ENCODE measurements around the gene TNNT3. TPM values are rescaled to one million over a fixed set of nuclear protein-coding genes. Genes with fewer than 3 reads are reported as not detected.

The TNNT3 gene
- total RNA-seq, 2 donors from 2014 or later, result 0.72 TPM; not detected in 1

GRCh38 chr11:1930462-1930830 lies 10.9 kb downstream of the TNNT3 start:
- Histone ChIP-seq H3K4me1 (no peaks in the 10 kb centered on the region), H3K27ac (no peak overlapping the region), H3K4me3 (no peak overlapping the region), H3K27me3 (no peaks in the 10 kb centered on the region), H3K9me3 (no peaks in the 10 kb centered on the region), H3K36me3 (no peaks in the 10 kb centered on the region), H3K9ac (ENCODE audit: low read depth in 2 of 2, low read length in 2 of 2) (no peak overlapping the region)
- no peak for DNase-seq
- TF ChIP-seq, protein P1, sequence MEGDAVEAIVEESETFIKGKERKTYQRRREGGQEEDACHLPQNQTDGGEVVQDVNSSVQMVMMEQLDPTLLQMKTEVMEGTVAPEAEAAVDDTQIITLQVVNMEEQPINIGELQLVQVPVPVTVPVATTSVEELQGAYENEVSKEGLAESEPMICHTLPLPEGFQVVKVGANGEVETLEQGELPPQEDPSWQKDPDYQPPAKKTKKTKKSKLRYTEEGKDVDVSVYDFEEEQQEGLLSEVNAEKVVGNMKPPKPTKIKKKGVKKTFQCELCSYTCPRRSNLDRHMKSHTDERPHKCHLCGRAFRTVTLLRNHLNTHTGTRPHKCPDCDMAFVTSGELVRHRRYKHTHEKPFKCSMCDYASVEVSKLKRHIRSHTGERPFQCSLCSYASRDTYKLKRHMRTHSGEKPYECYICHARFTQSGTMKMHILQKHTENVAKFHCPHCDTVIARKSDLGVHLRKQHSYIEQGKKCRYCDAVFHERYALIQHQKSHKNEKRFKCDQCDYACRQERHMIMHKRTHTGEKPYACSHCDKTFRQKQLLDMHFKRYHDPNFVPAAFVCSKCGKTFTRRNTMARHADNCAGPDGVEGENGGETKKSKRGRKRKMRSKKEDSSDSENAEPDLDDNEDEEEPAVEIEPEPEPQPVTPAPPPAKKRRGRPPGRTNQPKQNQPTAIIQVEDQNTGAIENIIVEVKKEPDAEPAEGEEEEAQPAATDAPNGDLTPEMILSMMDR (IDR thresholded peaks at IDR 0.05), result no peak
- intact Hi-C loops (cut with DNase I), result no loop called here

DNA sequence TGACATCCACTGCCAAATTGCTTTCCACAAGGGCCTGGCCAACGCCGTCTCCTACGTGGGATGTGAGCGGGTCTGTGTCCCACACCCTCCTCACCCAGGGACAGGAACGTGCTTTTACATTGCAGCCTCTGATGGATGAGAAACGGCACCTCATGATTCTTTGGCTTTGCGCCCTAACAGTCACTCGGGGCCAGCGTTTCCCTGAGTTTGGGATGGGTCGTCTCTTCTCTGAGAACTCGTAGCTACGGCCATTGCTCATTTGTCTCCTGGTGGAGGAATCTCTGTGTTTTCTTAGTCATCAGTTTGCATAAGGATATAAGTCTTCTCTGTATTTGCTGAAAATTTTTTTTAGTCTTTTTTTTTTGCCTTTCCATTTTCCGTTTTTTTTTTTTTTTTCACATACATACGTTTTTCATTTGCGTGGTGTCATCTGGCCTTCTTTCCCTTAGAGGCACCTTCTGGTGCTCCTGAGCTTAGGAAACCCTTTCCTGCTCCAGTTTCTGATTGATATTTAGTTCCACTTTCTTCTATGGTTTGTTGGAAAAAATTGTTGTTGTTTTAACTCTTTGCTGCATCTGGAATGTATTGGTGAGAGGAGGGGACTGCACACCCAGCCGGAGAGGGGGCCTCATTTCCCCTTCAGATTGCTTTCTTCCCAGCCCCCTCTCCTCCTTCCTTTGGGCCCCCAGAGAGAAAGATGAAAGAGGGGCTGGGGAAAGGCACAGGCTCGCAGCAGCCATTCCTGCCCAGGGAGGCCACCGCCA lies 12.0 kb downstream of the TNNT3 start:
- intact Hi-C loops (cut with DNase I), result no loop called here
- H3K36me3 ChIP-seq, result no peaks in the 10 kb centered on the region
- no peak overlapping the region for H3K27ac ChIP-seq
- H3K4me1 ChIP-seq, result no peaks in the 10 kb centered on the region
- TF ChIP-seq, protein P1 (IDR thresholded peaks at IDR 0.05), result no peak
- no peak overlapping the region for H3K4me3 ChIP-seq
- no peak overlapping the region for H3K9ac ChIP-seq (ENCODE audit: low read depth in 2 of 2, low read length in 2 of 2)
- H3K9me3 ChIP-seq, result no peaks in the 10 kb centered on the region
- H3K27me3 ChIP-seq, result no peaks in the 10 kb centered on the region
- no peak for DNase-seq

DNA sequence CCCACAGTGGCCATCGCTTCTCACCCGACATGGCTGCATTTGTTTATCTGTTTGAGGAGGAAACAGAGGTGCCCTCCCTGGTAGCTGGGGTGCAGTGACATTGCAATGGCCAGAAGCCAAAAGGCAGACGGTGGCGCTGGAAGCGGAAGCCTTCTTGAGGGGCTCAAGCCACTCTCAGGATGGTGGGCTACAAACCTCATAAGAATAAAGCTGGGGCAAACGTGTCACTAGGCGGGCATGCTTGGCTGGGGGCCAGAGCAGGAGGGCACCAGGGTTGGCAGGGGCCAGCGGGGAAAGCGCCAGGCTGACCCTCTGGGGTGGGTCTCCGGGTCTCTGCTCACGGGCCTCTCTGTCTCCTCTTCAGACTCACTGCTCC lies 12.6 kb downstream of the TNNT3 start:
- Histone ChIP-seq H3K27me3 (no peaks in the 10 kb centered on the region), H3K36me3 (no peaks in the 10 kb centered on the region), H3K27ac (no peak overlapping the region), H3K4me1 (no peaks in the 10 kb centered on the region), H3K9ac (ENCODE audit: low read depth in 2 of 2, low read length in 2 of 2) (no peak overlapping the region), H3K4me3 (no peak overlapping the region), H3K9me3 (no peaks in the 10 kb centered on the region)
- DNase-seq, result no peak
- TF ChIP-seq, protein P1 (IDR thresholded peaks at IDR 0.05), result no peak
- intact Hi-C loops (cut with DNase I), result no loop called here

DNA sequence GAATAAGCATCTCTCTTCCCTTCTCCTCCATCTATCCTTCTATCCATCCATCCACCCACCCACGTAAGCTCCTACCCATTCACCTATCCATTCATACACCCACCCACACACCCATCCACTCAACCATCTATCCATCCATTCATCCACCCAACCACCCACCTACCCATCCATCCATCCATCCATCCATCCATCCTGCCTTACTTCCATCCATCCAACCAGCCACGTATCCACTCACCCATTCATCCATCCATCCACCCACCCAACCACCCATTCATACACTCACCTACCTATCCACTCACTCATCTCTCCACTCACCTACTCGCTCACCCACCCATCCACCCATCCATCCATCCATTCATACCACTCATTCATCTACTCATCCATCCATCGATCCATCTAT lies 13.2 kb downstream of the TNNT3 start:
- intact Hi-C loops (cut with DNase I), result no loop called here
- Histone ChIP-seq H3K27ac (no peak overlapping the region), H3K4me3 (no peak overlapping the region), H3K36me3 (no peaks in the 10 kb centered on the region), H3K9me3 (no peaks in the 10 kb centered on the region), H3K9ac (ENCODE audit: low read depth in 2 of 2, low read length in 2 of 2) (no peak overlapping the region), H3K4me1 (no peaks in the 10 kb centered on the region), H3K27me3 (no peaks in the 10 kb centered on the region)
- TF ChIP-seq, protein P1 (IDR thresholded peaks at IDR 0.05), result no peak
- no peak for DNase-seq

DNA sequence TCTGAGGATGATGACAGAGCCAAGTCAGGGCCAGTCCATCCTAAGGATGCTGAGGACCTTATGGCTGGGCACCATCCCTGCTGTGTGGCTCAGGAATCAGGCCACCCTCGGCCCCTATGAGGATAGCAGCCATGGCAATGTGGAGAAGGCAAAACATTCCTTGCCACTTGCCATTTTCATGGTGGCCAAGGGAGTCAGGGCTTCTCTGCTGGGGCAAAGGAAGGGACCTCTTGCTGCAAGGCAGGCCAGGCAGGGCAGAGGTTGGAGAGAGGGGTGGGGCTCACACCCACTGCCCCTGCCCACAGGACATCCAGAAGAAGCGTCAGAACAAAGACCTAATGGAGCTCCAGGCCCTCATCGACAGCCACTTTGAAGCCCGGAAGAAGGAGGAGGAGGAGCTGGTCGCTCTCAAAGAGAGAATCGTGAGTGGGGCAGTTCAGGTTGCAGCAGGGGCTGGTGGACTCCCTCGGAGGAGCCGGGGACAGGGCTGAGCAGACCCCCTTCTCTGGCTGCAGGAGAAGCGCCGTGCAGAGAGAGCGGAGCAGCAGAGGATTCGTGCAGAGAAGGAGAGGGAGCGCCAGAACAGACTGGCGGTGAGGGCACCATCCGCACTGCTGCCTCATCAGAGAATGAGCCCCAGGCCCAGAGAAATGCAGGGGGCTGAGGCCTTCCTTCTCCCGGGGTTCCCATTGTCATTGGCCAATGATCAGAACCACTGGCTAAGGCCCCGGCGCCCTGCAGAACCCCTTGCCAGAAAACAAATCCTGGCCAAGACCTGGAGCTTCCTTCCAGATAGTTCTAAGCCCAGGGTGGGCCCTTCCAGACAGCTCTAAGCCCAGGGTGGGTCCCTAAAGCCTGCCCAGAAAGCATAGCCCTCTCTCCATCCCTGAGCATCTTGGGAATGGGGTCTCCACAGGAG lies 14.2 kb downstream of the TNNT3 start:
- Histone ChIP-seq H3K27me3 (no peaks in the 10 kb centered on the region), H3K9me3 (no peaks in the 10 kb centered on the region), H3K9ac (ENCODE audit: low read depth in 2 of 2, low read length in 2 of 2) (no peak overlapping the region), H3K4me1 (no peaks in the 10 kb centered on the region), H3K4me3 (no peak overlapping the region), H3K27ac (no peak overlapping the region), H3K36me3 (no peaks in the 10 kb centered on the region)
- intact Hi-C loops (cut with DNase I), result no loop called here
- DNase-seq, result no peak
- TF ChIP-seq, protein P1 (IDR thresholded peaks at IDR 0.05), result no peak
